Endodermal cell (in vitro differentiated cells): ENCODE results near the gene ZNF292. TPM values are rescaled to one million over a fixed set of nuclear protein-coding genes. Genes with fewer than 3 reads are reported as not detected.

ENCODE experiments used
- DNase-seq: peaks from one replicate; pipeline ENCODE4 v3.0.0-alpha.2; 2017
- H3K27ac ChIP-seq: 2 replicates; pipeline ENCODE4 v1.5.1; 2013; ENCODE audit warnings: mild to moderate bottlenecking, low read depth, low read length, moderate library complexity
- H3K27me3 ChIP-seq: 2 replicates; pipeline ENCODE4 v1.6.1; 2013; ENCODE audit warnings: mild to moderate bottlenecking, low read length, moderate library complexity; ENCODE audit not compliant: insufficient read depth, control insufficient read depth, poor library complexity, severe bottlenecking
- H3K36me3 ChIP-seq: 2 replicates; pipeline ENCODE4 v1.7.0; 2013; ENCODE audit warnings: mild to moderate bottlenecking, low read length, moderate library complexity; ENCODE audit not compliant: control insufficient read depth, insufficient read depth
- H3K4me1 ChIP-seq: one replicate; pipeline ENCODE4 v1.7.0; 2013; ENCODE audit warnings: low read length; ENCODE audit not compliant: control insufficient read depth, insufficient read depth
- H3K4me3 ChIP-seq: 2 replicates; pipeline ENCODE4 v1.5.1; 2013; ENCODE audit warnings: mild to moderate bottlenecking, low read length, moderate library complexity
- H3K9ac ChIP-seq: 2 replicates; pipeline ENCODE4 v1.6.1; 2013; ENCODE audit warnings: mild to moderate bottlenecking, low read length, moderate library complexity; ENCODE audit not compliant: poor library complexity, severe bottlenecking; ENCODE audit errors: extremely low read depth
- H3K9me3 ChIP-seq: 2 replicates; pipeline ENCODE4 v1.6.1; 2013; ENCODE audit warnings: mild to moderate bottlenecking, low read length, moderate library complexity; ENCODE audit not compliant: control insufficient read depth
- H3K27ac Mint-ChIP-seq: 2 replicates; pipeline ENCODE4 v1.8.0; 2020; ENCODE audit warnings: mixed read lengths
- H3K27me3 Mint-ChIP-seq: 2 replicates; pipeline ENCODE4 v1.8.0; 2021; ENCODE audit warnings: mild to moderate bottlenecking, mixed read lengths; ENCODE audit not compliant: insufficient read depth
- H3K36me3 Mint-ChIP-seq: 2 replicates; pipeline ENCODE4 v1.8.0; 2020; ENCODE audit warnings: low read depth, mixed read lengths
- H3K4me1 Mint-ChIP-seq: 2 replicates; pipeline ENCODE4 v1.8.0; 2020; ENCODE audit warnings: mixed read lengths
- H3K4me3 Mint-ChIP-seq: 2 replicates; pipeline ENCODE4 v1.8.0; 2020; ENCODE audit warnings: mild to moderate bottlenecking, moderate library complexity, mixed read lengths
- H3K9me3 Mint-ChIP-seq: 2 replicates; pipeline ENCODE4 v1.8.0; 2020; ENCODE audit warnings: mild to moderate bottlenecking, mixed read lengths
- WGBS, 2 experiments: methylation state at CpG; one replicate each; pipeline versions ENCODE4 v1.1.5 to v1.1.7; 2013; ENCODE audit warnings: missing lambda C conversion rate in 2 of 2, mixed read lengths in 1 of 2; ENCODE audit not compliant: insufficient coverage in 1 of 2, insufficient read length in 1 of 2; 5-methylcytosine and 5-hydroxymethylcytosine counted together
- total RNA-seq, 2 donors: library from RNA; stranded (reverse); fragmentation: NEBNext Ultra II Directional in 1 of 2; extraction: Animal tissue kit (Norgen Biotek cat#: 25700) in 1 of 2; gene quantifications; 2 replicates in 1 of 2; 3 replicates in 1 of 2; pipeline ENCODE4 v1.2.1, GENCODE V29; 2021
- TF ChIP-seq, protein P1 (sequence below): fragments of 200-600 bp; sonication (generic); conservative IDR thresholded peaks from 2 replicates; pipeline ENCODE4 v1.5.0; 2021; ENCODE audit warnings: antibody characterized with exemption, mild to moderate bottlenecking

ZNF292 gene
- total RNA-seq, 2 donors from 2014 or later: 45.9 to 50.2 TPM

DNA sequence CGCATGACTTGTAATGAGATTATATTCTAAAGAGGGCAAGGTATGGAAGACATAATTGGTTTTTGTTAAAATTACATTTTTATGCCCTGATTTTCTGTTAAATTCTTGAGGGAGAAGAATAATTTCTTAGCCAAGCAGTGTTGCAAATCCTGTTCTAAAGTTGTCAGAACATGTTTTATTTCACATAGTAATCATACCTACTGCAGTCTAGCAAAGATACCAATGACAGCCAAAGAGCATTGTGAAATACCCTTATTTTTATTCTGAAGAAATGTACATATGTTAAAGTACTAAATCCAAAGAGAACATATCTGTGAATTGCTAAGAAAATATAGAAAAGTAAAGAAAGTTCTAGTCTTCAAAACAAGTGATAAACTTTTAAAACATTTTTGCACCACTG lies 127.4 kb downstream of the ZNF292 start:
- H3K27me3 Mint-ChIP-seq: no peaks in the 10 kb centered on the region
- no peak overlapping the region for H3K27ac ChIP-seq
- H3K27ac Mint-ChIP-seq: no peak overlapping the region
- no peaks in the 10 kb centered on the region for H3K27me3 ChIP-seq
- no peaks in the 10 kb centered on the region for H3K9me3 ChIP-seq
- 97% methylated on average over 1 of the region's 1 CpG; no CpG with 5 or more reads in 1 of the 2 experiments for WGBS, 2 experiments
- no peak overlapping the region for H3K4me3 ChIP-seq
- H3K4me3 Mint-ChIP-seq: no peak overlapping the region
- H3K9me3 Mint-ChIP-seq: no peaks in the 10 kb centered on the region
- H3K9ac ChIP-seq: no peak overlapping the region
- DNase-seq: no peak
- TF ChIP-seq, protein P1, sequence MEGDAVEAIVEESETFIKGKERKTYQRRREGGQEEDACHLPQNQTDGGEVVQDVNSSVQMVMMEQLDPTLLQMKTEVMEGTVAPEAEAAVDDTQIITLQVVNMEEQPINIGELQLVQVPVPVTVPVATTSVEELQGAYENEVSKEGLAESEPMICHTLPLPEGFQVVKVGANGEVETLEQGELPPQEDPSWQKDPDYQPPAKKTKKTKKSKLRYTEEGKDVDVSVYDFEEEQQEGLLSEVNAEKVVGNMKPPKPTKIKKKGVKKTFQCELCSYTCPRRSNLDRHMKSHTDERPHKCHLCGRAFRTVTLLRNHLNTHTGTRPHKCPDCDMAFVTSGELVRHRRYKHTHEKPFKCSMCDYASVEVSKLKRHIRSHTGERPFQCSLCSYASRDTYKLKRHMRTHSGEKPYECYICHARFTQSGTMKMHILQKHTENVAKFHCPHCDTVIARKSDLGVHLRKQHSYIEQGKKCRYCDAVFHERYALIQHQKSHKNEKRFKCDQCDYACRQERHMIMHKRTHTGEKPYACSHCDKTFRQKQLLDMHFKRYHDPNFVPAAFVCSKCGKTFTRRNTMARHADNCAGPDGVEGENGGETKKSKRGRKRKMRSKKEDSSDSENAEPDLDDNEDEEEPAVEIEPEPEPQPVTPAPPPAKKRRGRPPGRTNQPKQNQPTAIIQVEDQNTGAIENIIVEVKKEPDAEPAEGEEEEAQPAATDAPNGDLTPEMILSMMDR: no peak
- no peaks in the 10 kb centered on the region for H3K36me3 Mint-ChIP-seq
- H3K4me1 ChIP-seq: no peaks in the 10 kb centered on the region
- no peaks in the 10 kb centered on the region for H3K36me3 ChIP-seq
- H3K4me1 Mint-ChIP-seq: no peaks in the 10 kb centered on the region

DNA sequence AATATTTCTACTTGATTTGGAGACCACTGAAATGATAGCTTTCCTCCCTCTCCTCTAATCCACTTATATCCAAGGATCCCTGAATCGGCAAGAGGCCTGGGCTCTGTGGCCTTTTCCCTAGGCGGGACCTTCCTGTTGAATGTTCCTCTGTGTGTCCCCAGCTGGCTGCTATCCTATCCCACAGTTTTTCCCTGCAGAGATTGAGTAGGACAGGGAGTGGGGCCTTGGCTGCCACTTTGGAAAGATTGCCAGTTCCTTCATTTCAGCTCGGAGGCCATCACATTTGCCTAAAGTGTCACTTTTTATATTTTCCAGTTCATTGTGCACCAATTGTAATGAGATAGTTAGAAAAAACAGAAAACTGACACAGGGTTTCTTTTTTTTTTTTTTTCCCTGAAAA lies 128.1 kb downstream of the ZNF292 start:
- no peaks in the 10 kb centered on the region for H3K9me3 ChIP-seq
- 78 to 95% methylated on average over 2 to 3 of the region's 3 CpGs for WGBS, 2 experiments
- Mint-ChIP-seq H3K9me3 (no peaks in the 10 kb centered on the region), H3K4me1 (no peaks in the 10 kb centered on the region), H3K36me3 (no peaks in the 10 kb centered on the region), H3K27me3 (no peaks in the 10 kb centered on the region), H3K27ac (no peak overlapping the region), H3K4me3 (no peak overlapping the region)
- no peak overlapping the region for H3K27ac ChIP-seq
- H3K4me1 ChIP-seq: no peaks in the 10 kb centered on the region
- TF ChIP-seq, protein P1: no peak
- no peak overlapping the region for H3K9ac ChIP-seq
- H3K4me3 ChIP-seq: no peak overlapping the region
- no peaks in the 10 kb centered on the region for H3K36me3 ChIP-seq
- no peaks in the 10 kb centered on the region for H3K27me3 ChIP-seq
- DNase-seq: no peak

DNA sequence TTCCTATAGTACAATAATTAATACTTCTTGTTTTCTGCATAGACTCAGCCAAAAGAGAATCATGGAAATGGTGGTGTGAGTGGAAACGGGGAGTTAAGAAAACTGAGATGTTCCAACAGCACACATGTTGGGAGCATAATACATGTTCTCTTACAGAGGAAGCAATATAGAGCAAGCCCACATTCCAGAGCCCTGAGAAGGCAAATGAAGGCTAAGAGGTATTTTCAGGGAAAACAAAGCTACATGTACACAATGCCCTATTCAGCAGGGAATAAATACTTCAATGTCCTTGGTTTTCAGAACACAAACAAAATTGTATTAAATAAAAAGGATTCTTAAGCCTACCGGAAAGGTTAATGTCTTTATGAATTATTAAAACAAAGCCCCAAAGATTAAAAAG lies 131.9 kb downstream of the ZNF292 start:
- H3K27me3 ChIP-seq: no peaks in the 10 kb centered on the region

More for the DNA sequence above, 131.9 kb downstream of the ZNF292 start:
- H3K9ac ChIP-seq: no peak overlapping the region
- H3K36me3 ChIP-seq: no peaks in the 10 kb centered on the region
- Mint-ChIP-seq H3K9me3 (no peaks in the 10 kb centered on the region), H3K36me3 (no peaks in the 10 kb centered on the region), H3K27me3 (no peaks in the 10 kb centered on the region), H3K27ac (no peak overlapping the region), H3K4me3 (no peak overlapping the region), H3K4me1 (peaks cover 2% of the 10 kb centered on the region)
- H3K4me1 ChIP-seq: no peaks in the 10 kb centered on the region
- 92 to 100% methylated on average over 1 to 2 of the region's 2 CpGs for WGBS, 2 experiments
- H3K9me3 ChIP-seq: no peaks in the 10 kb centered on the region
- H3K27ac ChIP-seq: no peak overlapping the region
- TF ChIP-seq, protein P1: no peak
- DNase-seq: no peak
- no peak overlapping the region for H3K4me3 ChIP-seq
